K562 (cell line): Measurements from ENCODE around the gene EVI5L. TPM values are rescaled to one million over a fixed set of nuclear protein-coding genes. Genes with fewer than 3 reads are reported as not detected.

Experiments
- ATAC-seq: fragments of 200-7000 bp; cut with Tn5 transposase; 3 replicates; pipeline ENCODE4 v1.9.1; 2020; ENCODE audit warnings: moderate library complexity
- BruUV-seq: library from RNA; stranded (reverse); fragments of 400-500 nt; replicated peaks from 2 replicates; lab custom pipeline; 2021; lab: Mats Ljungman, UMichigan
- CTCF ChIA-PET: fragments of 300-600 bp; formaldehyde crosslinking; extraction: SDS; loops from one replicate; lab custom pipeline; 2021; ENCODE audit warnings: low intra/inter-chr PET ratio; lab: Yijun Ruan, JAX
- POLR2A ChIA-PET: fragments of 300-600, 350-650 bp; sonication (Branson Sonifier 250); formaldehyde crosslinking; extraction: SDS; loops from one replicate; lab custom pipeline; 2021; ENCODE audit warnings: antibody characterized with exemption, inconsistent platforms; lab: Yijun Ruan, JAX
- DNase-seq, 4 experiments: peaks; one replicate each; pipeline versions ENCODE4 v3.0.0 to v3.0.0-alpha.2; 2011 to 2018; ENCODE audit warnings: low spot score in 3 of 4, mixed read lengths in 3 of 4; ENCODE audit errors: extremely low read depth in 1 of 4
- FAIRE-seq: peaks from 2 replicates; lab custom pipeline; 2011; peaks lifted over from hg19 to GRCh38; lab: Jason Lieb, UNC
- H2AFZ ChIP-seq: 2 replicates; pipeline ENCODE4 v1.6.0; 2011; ENCODE audit warnings: low read depth, low read length, control low read depth, inconsistent platforms
- H3K27ac ChIP-seq: fragments of 200-600 bp; 3 replicates; pipeline ENCODE4 v1.8.0; 2011; ENCODE audit warnings: low read depth, mild to moderate bottlenecking, control low read depth, inconsistent platforms, low read length, moderate library complexity, mixed read lengths; ENCODE audit errors: extremely low read depth
- H3K27me3 ChIP-seq, 2 experiments: fragments of 300-600 bp in 1 of 2; 2 replicates in 1 of 2; 3 replicates in 1 of 2; pipeline versions ENCODE4 v1.6.0 to v1.8.0; 2011; ENCODE audit warnings: inconsistent platforms in 2 of 2, low read length in 2 of 2, mild to moderate bottlenecking in 1 of 2, mixed read lengths in 1 of 2, moderate library complexity in 1 of 2; ENCODE audit not compliant: control insufficient read depth in 2 of 2, insufficient read depth in 2 of 2
- H3K36me3 ChIP-seq: fragments of 300-600 bp; 3 replicates; pipeline ENCODE4 v1.8.0; 2011; ENCODE audit warnings: mild to moderate bottlenecking, low read length, inconsistent platforms; ENCODE audit not compliant: control insufficient read depth, insufficient read depth
- H3K4me1 ChIP-seq, 2 experiments: fragments of 200-600 bp in 1 of 2; replicated peaks in 1 of 2; 2 replicates in 1 of 2; 3 replicates in 1 of 2; pipeline versions ENCODE4 v1.5.1 to v1.8.0; 2011; ENCODE audit warnings: inconsistent platforms in 2 of 2, low read length in 2 of 2, mild to moderate bottlenecking in 1 of 2, mixed read lengths in 1 of 2, moderate library complexity in 1 of 2; ENCODE audit not compliant: control insufficient read depth in 2 of 2, insufficient read depth in 2 of 2
- H3K4me2 ChIP-seq: 2 replicates; pipeline ENCODE4 v1.6.1; 2011; ENCODE audit warnings: low read length, control low read depth, inconsistent platforms, mixed read lengths; ENCODE audit not compliant: insufficient read depth
- H3K4me3 ChIP-seq: fragments of 200-600 bp; sonication (generic), shearing (Covaris generic); 2 replicates; pipeline ENCODE4 v1.5.1; 2016; ENCODE audit warnings: control low read depth, inconsistent platforms
- H3K79me2 ChIP-seq: fragments of 200-600 bp; 3 replicates; pipeline ENCODE4 v1.8.0; 2011; ENCODE audit warnings: low read length, inconsistent platforms; ENCODE audit not compliant: control insufficient read depth, insufficient read depth
- H3K9ac ChIP-seq, 2 experiments: 2 replicates each; pipeline versions ENCODE4 v1.6.0 to v1.6.1; 2011; ENCODE audit warnings: low read depth in 2 of 2, low read length in 2 of 2, control low read depth in 1 of 2, inconsistent platforms in 1 of 2, mild to moderate bottlenecking in 1 of 2, mixed read lengths in 1 of 2; ENCODE audit not compliant: insufficient read depth in 1 of 2
- H3K9me1 ChIP-seq: one replicate; pipeline ENCODE4 v1.6.0; 2011; ENCODE audit warnings: inconsistent platforms, mild to moderate bottlenecking, low read length, moderate library complexity; ENCODE audit not compliant: control insufficient read depth, insufficient read depth
- H3K9me3 ChIP-seq: replicated peaks from 2 replicates; pipeline ENCODE4 v1.5.1; 2011; ENCODE audit warnings: low read depth, low read length, inconsistent platforms; ENCODE audit not compliant: control insufficient read depth, insufficient read depth
- H4K20me1 ChIP-seq: replicated peaks from 2 replicates; pipeline ENCODE4 v1.6.1; 2011; ENCODE audit warnings: low read length, inconsistent platforms, mixed read lengths; ENCODE audit not compliant: control insufficient read depth, insufficient read depth
- ATF1 ChIP-seq, 2 experiments: fragments of 450-650 bp in 1 of 2; IDR thresholded peaks; 2 replicates each; pipeline ENCODE4 v1.6.1; 2016; ENCODE audit warnings: missing compliant biosample characterization in 1 of 2, missing genetic modification characterization in 1 of 2
- ATF7 ChIP-seq: fragments of 450-650 bp; IDR thresholded peaks from 2 replicates; pipeline ENCODE4 v1.7.1; 2014; ENCODE audit warnings: mild to moderate bottlenecking, moderate library complexity
- CBFA2T2 ChIP-seq: fragments of 450-650 bp; conservative IDR thresholded peaks from 2 replicates; pipeline ENCODE4 v1.6.1; 2017; ENCODE audit warnings: mild to moderate bottlenecking
- CREM ChIP-seq: IDR thresholded peaks from 2 replicates; pipeline ENCODE4 v1.6.1; 2014; ENCODE audit warnings: antibody characterized with exemption, low read depth
- EWSR1 ChIP-seq: fragments of 450-650 bp; IDR thresholded peaks from 2 replicates; pipeline ENCODE4 v1.6.1; 2018; ENCODE audit warnings: borderline replicate concordance, mild to moderate bottlenecking, low read depth, moderate library complexity; ENCODE audit not compliant: partially characterized antibody
- MNT ChIP-seq, 2 experiments: fragments of 450-650 bp; conservative IDR thresholded peaks; 2 replicates each; pipeline ENCODE4 v1.6.1; 2017; ENCODE audit warnings: mild to moderate bottlenecking in 2 of 2, moderate library complexity in 2 of 2
- NFIC ChIP-seq: fragments of 450-650 bp; IDR thresholded peaks from 2 replicates; pipeline ENCODE4 v1.6.1; 2017; ENCODE audit warnings: mild to moderate bottlenecking, inconsistent platforms
- NRF1 ChIP-seq, 2 experiments: fragments of 450-650 bp; IDR thresholded peaks in 1 of 2; conservative IDR thresholded peaks in 1 of 2; 2 replicates each; pipeline ENCODE4 v1.6.1; 2014; ENCODE audit warnings: mild to moderate bottlenecking in 2 of 2
- PHF20 ChIP-seq: fragments of 450-650 bp; IDR thresholded peaks from 2 replicates; pipeline ENCODE4 v1.6.1; 2018; ENCODE audit not compliant: partially characterized antibody
- TOE1 ChIP-seq, 2 experiments: fragments of 450-650 bp in 1 of 2; sonication (generic) in 1 of 2; formaldehyde crosslinking in 1 of 2; IDR thresholded peaks; 2 replicates each; pipeline versions ENCODE4 v1.7.1 to v1.8.0; 2016 to 2022; ENCODE audit warnings: borderline replicate concordance in 2 of 2, mild to moderate bottlenecking in 2 of 2, antibody characterized with exemption in 1 of 2, inconsistent platforms in 1 of 2, low read depth in 1 of 2, missing genetic modification reagents in 1 of 2, moderate library complexity in 1 of 2
- USF1 ChIP-seq: sonication (generic); formaldehyde crosslinking; IDR thresholded peaks from 2 replicates; pipeline ENCODE4 v1.9.0; 2022; ENCODE audit warnings: mild to moderate bottlenecking, missing genetic modification reagents
- ZNF696 ChIP-seq: fragments of 250-450 bp; sonication (Bioruptor Pico); conservative IDR thresholded peaks from 2 replicates; pipeline ENCODE4 v1.4.0; 2020; ENCODE audit warnings: mild to moderate bottlenecking, moderate library complexity
- WGBS: fragments of 100-300 bp; shearing (Covaris generic); methylation state at CpG from one replicate; pipeline ENCODE4 v1.1.6; 2016; ENCODE audit warnings: low coverage, mixed read lengths; ENCODE audit not compliant: insufficient coverage; ENCODE audit errors: missing lambda C conversion rate; 5-methylcytosine and 5-hydroxymethylcytosine counted together
- in situ Hi-C: fragments of 300-500 bp; cut with MboI; formaldehyde crosslinking; loops from 4 replicates; pipeline ENCODE4 v1.15.0; 2018; ENCODE audit warnings: inconsistent platforms, mixed read lengths
- intact Hi-C: fragments of 100-400 bp; cut with micrococcal nuclease; formaldehyde crosslinking; loops from 2 replicates; pipeline ENCODE4 v1.14.2; 2022
- polyA plus RNA-seq, 8 experiments: library from polyadenylated mRNA; depleted of rRNA in 4 of 8; stranded (reverse) in 5 of 8; unstranded in 3 of 8; fragments of >200 nt; fragmentation: Nextera tagmentation in 2 of 8; fragmentation: Illumina TruSeq in 1 of 8; extraction: Ambion mirVana in 2 of 8; extraction: Trizol in 1 of 8; gene quantifications; 2 replicates each; pipeline versions ENCODE4 v1.2.1 to v1.2.3, GENCODE V29; 2011 to 2014; ENCODE audit warnings: inconsistent platforms in 1 of 8, missing spikeins in 1 of 8
- total RNA-seq, 7 experiments: library from RNA; depleted of rRNA in 6 of 7; stranded (reverse); fragments of >200 nt in 6 of 7; fragmentation: Illumina TruSeq in 2 of 7; extraction: Trizol in 2 of 7; gene quantifications; 2 replicates each; pipeline versions ENCODE4 v1.2.1 to v1.2.3, GENCODE V29; 2011 to 2021; ENCODE audit warnings: low replicate concordance in 1 of 7
- TF ChIP-seq, protein P1 (sequence below): sonication (generic); formaldehyde crosslinking; IDR thresholded peaks from 2 replicates; pipeline ENCODE4 v1.9.0; 2022; ENCODE audit warnings: mild to moderate bottlenecking, missing genetic modification reagents

Gene EVI5L
- total and polyA plus RNA-seq, 9 of the 15 experiments (the other 6 are each of a cell fraction or from before 2014, with no cell fraction given), result 0.69 to 1.8 (median 1.2) TPM; not detected in 2

GRCh38 chr19:7832781-7833180 is 2.8 kb downstream of the EVI5L start (continued):
- TF ChIP-seq TOE1 (IDR thresholded peaks at IDR 0.05; ENCODE audit: borderline replicate concordance) (peak; percentile 71; the same call in 1 of the 2 replicates), TOE1 (CRISPR knock-in tag; IDR thresholded peaks at IDR 0.05; ENCODE audit: borderline replicate concordance, low read depth) (no peak), CBFA2T2 (peak; percentile 51), USF1 (CRISPR knock-in tag) (peak; percentile 47)

DNA sequence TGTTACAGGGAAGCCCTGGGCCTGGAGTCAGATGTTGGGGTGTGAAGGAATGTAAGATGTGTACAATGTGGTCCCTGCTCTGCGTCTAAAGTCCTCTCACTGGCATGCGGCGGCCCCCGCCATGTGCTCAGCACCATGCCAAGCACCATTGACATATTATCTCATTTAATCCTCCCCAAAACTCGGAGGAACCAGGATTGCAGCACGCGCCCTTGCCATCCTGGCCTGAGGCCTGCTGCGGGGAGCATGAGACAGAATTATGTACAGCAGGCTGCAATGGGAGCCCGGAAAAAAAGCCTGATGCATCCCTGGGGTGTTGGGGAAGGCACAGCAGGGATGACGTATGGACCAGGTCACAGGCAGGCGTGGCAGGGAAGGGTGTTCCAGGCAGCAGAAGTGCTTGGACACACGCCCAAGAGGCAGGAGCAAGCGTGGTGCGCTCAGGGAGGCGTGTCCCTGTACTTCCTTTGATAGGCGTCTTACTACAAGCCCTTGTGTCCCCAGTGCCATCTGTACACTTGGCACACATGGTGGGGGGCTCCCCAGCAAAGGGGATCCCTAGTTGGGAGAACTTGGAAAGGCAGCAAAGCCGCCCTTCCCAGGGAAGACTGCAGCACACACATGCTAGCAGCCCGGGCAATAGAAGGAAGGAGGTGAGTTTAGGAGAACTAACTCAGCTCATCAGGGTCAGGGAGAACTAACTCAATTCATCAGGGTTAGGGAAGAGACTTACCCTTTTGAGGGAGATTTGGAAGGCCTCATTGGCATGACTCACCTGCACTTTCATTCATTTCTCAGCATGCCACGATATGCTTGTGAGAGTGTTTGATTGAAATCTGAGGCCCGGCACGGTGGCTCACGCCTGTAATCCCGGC is 3.4 kb downstream of the EVI5L start:
- Histone ChIP-seq H3K9me1 (no peaks in the 10 kb centered on the region), H3K9me3 (no peaks in the 10 kb centered on the region), H2AFZ (no peak overlapping the region), H3K27ac (no peak overlapping the region), H3K36me3 (no peaks in the 10 kb centered on the region; the same call in 2 of the 3 replicates), H3K4me2 (no peak overlapping the region), H3K27me3 (peaks cover 7 to 13% of the 10 kb centered on the region in 2 experiments; a peak in 4 of 5 replicates), H3K4me1 (peaks cover 16 to 41% of the 10 kb centered on the region in 2 experiments; a peak in 4 of 5 replicates), H3K4me3 (no peak overlapping the region), H3K9ac (peak overlapping the region in 1 of 2 experiments; percentile 24; a peak in 2 of 4 replicates), H4K20me1 (0 out of 2 replicates have a peak, but pooled peaks cover 3% of the 10 kb centered on the region), H3K79me2 (no peaks in the 10 kb centered on the region)
- WGBS, result 30% methylated on average over 20 of the region's 23 CpGs
- BruUV-seq, result no TSS peak
- no peak for ATAC-seq
- POLR2A ChIA-PET, result interaction anchor here (0.6 kb wide), 2 partner anchors 17 to 25 kb away, joined by 3 to 5 read pairs; no protein-coding TSS in a partner anchor
- in situ Hi-C loops (no loop called here), intact Hi-C loops (no loop called here)
- peak; percentile 74 for FAIRE-seq
- CTCF ChIA-PET, result no interaction called here
- TF ChIP-seq ATF1 (CRISPR knock-in tag; IDR thresholded peaks at IDR 0.05) (no peak), ATF1 (tag; IDR thresholded peaks at IDR 0.05) (peak; percentile 83), ZNF696 (CRISPR knock-in tag) (no peak), NRF1 (conservative IDR thresholded peaks at IDR 0.05 in 1 of 2, IDR thresholded peaks at IDR 0.05 in 1 of 2) (peak; percentile 73 to 75), PHF20 (no peak), ATF7 (peak; percentile 40; the same call in 1 of the 2 replicates), MNT (conservative IDR thresholded peaks at IDR 0.05) (peak; percentile 26 to 33; a peak in 1 of 4 replicates), EWSR1 (no peak), CREM (peak; percentile 61), NFIC (peak; percentile 44; the same call in 1 of the 2 replicates)
- TF ChIP-seq, protein P1, sequence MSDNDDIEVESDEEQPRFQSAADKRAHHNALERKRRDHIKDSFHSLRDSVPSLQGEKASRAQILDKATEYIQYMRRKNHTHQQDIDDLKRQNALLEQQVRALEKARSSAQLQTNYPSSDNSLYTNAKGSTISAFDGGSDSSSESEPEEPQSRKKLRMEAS (CRISPR knock-in tag), result peak; percentile 30; the same call in 1 of the 2 replicates
- TF ChIP-seq, all 486 proteins: peak for 7
- DNase-seq, result peak; percentile 37 to 66 (median 40)
